Measurements from ENCODE around the gene FAM177A1. TPM values are rescaled to one million over a fixed set of nuclear protein-coding genes. Genes with fewer than 3 reads are reported as not detected.
A peak's percentile ranks its signal among the peaks of the same experiment; 100 is the strongest.

Gene FAM177A1
- total and polyA plus RNA-seq, 2 of the 13 experiments (the other 11 are each of a cell fraction or from before 2014, with no cell fraction given), result 72.9 to 119 TPM

DNA sequence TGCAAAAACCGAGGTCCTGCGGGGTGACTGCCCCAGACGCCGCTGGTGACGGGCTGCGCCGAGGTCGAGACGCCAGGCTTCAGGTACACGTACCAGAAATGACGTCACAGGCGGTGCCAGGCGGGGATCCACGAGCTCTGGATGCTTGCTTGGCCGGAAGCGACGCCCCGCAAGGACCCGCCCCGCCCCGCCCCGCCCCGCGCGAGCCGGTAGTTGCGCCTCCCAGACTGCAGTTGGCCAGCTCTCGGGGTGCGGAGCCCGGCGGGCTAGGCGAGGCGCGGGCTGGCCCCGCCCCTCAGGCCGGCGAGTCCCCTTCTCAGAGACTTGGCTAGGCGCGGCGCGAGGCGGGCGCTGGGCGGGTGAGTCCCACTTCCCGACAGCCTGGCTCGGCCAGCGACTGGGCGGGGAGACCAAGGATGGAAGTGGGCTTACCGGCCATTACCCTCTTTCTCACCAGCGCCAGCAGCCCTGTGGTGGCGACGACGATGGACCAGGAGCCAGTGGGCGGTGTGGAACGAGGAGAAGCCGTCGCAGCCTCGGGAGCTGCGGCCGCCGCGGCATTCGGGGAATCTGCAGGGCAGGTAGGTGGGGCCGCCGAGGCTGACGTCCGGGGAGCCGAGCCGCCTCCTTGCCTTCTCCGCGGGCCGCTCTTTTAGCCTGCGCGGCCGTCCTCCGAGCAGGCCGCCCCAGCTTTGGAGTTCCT, at the start of gene FAM177A1 (continued):
- TF ChIP-seq MEIS2 (CRISPR knock-in tag; IDR thresholded peaks at IDR 0.05), result peak; percentile 86
- peak; percentile 100 for TF ChIP-seq PHF8 (CRISPR knock-in tag; IDR thresholded peaks at IDR 0.05)
- TF ChIP-seq NFYC (CRISPR knock-in tag; IDR thresholded peaks at IDR 0.05), result peak; percentile 54
- TF ChIP-seq SMC3 (IDR thresholded peaks at IDR 0.05; ENCODE audit: low read length), result no peak
- TF ChIP-seq, protein P1, sequence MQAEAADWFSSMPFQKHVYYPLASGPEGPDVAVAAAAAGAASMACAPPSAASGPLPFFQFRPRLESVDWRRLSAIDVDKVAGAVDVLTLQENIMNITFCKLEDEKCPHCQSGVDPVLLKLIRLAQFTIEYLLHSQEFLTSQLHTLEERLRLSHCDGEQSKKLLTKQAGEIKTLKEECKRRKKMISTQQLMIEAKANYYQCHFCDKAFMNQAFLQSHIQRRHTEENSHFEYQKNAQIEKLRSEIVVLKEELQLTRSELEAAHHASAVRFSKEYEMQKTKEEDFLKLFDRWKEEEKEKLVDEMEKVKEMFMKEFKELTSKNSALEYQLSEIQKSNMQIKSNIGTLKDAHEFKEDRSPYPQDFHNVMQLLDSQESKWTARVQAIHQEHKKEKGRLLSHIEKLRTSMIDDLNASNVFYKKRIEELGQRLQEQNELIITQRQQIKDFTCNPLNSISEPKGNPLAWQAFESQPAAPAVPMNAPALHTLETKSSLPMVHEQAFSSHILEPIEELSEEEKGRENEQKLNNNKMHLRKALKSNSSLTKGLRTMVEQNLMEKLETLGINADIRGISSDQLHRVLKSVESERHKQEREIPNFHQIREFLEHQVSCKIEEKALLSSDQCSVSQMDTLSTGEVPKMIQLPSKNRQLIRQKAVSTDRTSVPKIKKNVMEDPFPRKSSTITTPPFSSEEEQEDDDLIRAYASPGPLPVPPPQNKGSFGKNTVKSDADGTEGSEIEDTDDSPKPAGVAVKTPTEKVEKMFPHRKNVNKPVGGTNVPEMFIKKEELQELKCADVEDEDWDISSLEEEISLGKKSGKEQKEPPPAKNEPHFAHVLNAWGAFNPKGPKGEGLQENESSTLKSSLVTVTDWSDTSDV (CRISPR knock-in tag; IDR thresholded peaks at IDR 0.05), result peak; percentile 93
- TF ChIP-seq CHD2 (IDR thresholded peaks at IDR 0.05; ENCODE audit: low read depth, low read length), result 0 out of 2 replicates have a peak, but pooled peaks have one; percentile 56
- no peak; the same call in 1 of the 2 replicates for TF ChIP-seq ZFP41 (CRISPR knock-in tag; IDR thresholded peaks at IDR 0.05; ENCODE audit: borderline replicate concordance)
- TF ChIP-seq, protein P2, sequence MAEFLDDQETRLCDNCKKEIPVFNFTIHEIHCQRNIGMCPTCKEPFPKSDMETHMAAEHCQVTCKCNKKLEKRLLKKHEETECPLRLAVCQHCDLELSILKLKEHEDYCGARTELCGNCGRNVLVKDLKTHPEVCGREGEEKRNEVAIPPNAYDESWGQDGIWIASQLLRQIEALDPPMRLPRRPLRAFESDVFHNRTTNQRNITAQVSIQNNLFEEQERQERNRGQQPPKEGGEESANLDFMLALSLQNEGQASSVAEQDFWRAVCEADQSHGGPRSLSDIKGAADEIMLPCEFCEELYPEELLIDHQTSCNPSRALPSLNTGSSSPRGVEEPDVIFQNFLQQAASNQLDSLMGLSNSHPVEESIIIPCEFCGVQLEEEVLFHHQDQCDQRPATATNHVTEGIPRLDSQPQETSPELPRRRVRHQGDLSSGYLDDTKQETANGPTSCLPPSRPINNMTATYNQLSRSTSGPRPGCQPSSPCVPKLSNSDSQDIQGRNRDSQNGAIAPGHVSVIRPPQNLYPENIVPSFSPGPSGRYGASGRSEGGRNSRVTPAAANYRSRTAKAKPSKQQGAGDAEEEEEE (CRISPR knock-in tag; IDR thresholded peaks at IDR 0.05; ENCODE audit: borderline replicate concordance), result peak; percentile 53; the same call in 1 of the 2 replicates
- peak; percentile 100 for TF ChIP-seq HOXA3 (CRISPR knock-in tag; IDR thresholded peaks at IDR 0.05)
- peak; percentile 98 for TF ChIP-seq MTF2 (CRISPR knock-in tag; IDR thresholded peaks at IDR 0.05; ENCODE audit: borderline replicate concordance)
- TF ChIP-seq MAFG (CRISPR knock-in tag; IDR thresholded peaks at IDR 0.05), result no peak
- peak; percentile 89 for TF ChIP-seq ETV5 (CRISPR knock-in tag; IDR thresholded peaks at IDR 0.05; ENCODE audit: borderline replicate concordance)
- TF ChIP-seq, protein P3, sequence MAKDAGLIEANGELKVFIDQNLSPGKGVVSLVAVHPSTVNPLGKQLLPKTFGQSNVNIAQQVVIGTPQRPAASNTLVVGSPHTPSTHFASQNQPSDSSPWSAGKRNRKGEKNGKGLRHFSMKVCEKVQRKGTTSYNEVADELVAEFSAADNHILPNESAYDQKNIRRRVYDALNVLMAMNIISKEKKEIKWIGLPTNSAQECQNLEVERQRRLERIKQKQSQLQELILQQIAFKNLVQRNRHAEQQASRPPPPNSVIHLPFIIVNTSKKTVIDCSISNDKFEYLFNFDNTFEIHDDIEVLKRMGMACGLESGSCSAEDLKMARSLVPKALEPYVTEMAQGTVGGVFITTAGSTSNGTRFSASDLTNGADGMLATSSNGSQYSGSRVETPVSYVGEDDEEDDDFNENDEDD (CRISPR knock-in tag; IDR thresholded peaks at IDR 0.05; ENCODE audit: borderline replicate concordance), result peak; percentile 83
- peak; percentile 100 for TF ChIP-seq CREB1 (IDR thresholded peaks at IDR 0.05)
- TF ChIP-seq CREB1 (CRISPR knock-in tag; IDR thresholded peaks at IDR 0.05), result no peak; the same call in 1 of the 2 replicates
- TF ChIP-seq GABPB1 (CRISPR knock-in tag; IDR thresholded peaks at IDR 0.05), result peak; percentile 96
- TF ChIP-seq GTF3A (CRISPR knock-in tag; conservative IDR thresholded peaks at IDR 0.05), result no peak
- peak; percentile 65; the same call in 1 of the 2 replicates for TF ChIP-seq HNRNPUL1 (IDR thresholded peaks at IDR 0.05; ENCODE audit: low read depth, low read length)
- TF ChIP-seq, protein P4, sequence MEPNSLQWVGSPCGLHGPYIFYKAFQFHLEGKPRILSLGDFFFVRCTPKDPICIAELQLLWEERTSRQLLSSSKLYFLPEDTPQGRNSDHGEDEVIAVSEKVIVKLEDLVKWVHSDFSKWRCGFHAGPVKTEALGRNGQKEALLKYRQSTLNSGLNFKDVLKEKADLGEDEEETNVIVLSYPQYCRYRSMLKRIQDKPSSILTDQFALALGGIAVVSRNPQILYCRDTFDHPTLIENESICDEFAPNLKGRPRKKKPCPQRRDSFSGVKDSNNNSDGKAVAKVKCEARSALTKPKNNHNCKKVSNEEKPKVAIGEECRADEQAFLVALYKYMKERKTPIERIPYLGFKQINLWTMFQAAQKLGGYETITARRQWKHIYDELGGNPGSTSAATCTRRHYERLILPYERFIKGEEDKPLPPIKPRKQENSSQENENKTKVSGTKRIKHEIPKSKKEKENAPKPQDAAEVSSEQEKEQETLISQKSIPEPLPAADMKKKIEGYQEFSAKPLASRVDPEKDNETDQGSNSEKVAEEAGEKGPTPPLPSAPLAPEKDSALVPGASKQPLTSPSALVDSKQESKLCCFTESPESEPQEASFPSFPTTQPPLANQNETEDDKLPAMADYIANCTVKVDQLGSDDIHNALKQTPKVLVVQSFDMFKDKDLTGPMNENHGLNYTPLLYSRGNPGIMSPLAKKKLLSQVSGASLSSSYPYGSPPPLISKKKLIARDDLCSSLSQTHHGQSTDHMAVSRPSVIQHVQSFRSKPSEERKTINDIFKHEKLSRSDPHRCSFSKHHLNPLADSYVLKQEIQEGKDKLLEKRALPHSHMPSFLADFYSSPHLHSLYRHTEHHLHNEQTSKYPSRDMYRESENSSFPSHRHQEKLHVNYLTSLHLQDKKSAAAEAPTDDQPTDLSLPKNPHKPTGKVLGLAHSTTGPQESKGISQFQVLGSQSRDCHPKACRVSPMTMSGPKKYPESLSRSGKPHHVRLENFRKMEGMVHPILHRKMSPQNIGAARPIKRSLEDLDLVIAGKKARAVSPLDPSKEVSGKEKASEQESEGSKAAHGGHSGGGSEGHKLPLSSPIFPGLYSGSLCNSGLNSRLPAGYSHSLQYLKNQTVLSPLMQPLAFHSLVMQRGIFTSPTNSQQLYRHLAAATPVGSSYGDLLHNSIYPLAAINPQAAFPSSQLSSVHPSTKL (CRISPR knock-in tag; IDR thresholded peaks at IDR 0.05), result peak; percentile 85
- TF ChIP-seq ARID2 (CRISPR knock-in tag; IDR thresholded peaks at IDR 0.05; ENCODE audit: borderline replicate concordance), result peak; percentile 93; the same call in 1 of the 2 replicates
- TF ChIP-seq NCOA1 (CRISPR knock-in tag; IDR thresholded peaks at IDR 0.05), result peak; percentile 98
